ENCODE data around the gene UBE2E1.

UBE2E1 gene

GRCh38 chr3:23796518-23796917 lies 9.2 kb upstream of the UBE2E1 start:
- no peak for DNase-seq (ENCODE audit: low read depth)

GRCh38 chr3:23797491-23797890 lies 8.3 kb upstream of the UBE2E1 start:
- DNase-seq (ENCODE audit: low read depth) = no peak

- DNase-seq (ENCODE audit: low read depth) = no peak
Observed at GRCh38 chr3:23798456-23798855, 7.3 kb upstream of the UBE2E1 start.

- no peak for DNase-seq (ENCODE audit: low read depth)
Observed at GRCh38 chr3:23798876-23799275, 6.9 kb upstream of the UBE2E1 start.

GRCh38 chr3:23800731-23801130 lies 5.0 kb upstream of the UBE2E1 start:
- DNase-seq (ENCODE audit: low read depth) = no peak

- no peak for DNase-seq (ENCODE audit: low read depth)
Observed at GRCh38 chr3:23804441-23805209, 1.1 kb upstream of the UBE2E1 start.

GRCh38 chr3:23805210-23805632 lies 534 bp upstream of the UBE2E1 start:
- no peak for DNase-seq (ENCODE audit: low read depth)

- DNase-seq (ENCODE audit: low read depth) = no peak
Observed at GRCh38 chr3:23806534-23807423, 1.0 kb downstream of the UBE2E1 start.

GRCh38 chr3:23807424-23808015 lies 1.8 kb downstream of the UBE2E1 start:
- no peak for DNase-seq (ENCODE audit: low read depth)

GRCh38 chr3:23808525-23808924 lies 2.8 kb downstream of the UBE2E1 start:
- DNase-seq (ENCODE audit: low read depth) = no peak

- DNase-seq (ENCODE audit: low read depth) = no peak
Observed at GRCh38 chr3:23809294-23809693, 3.5 kb downstream of the UBE2E1 start.

- DNase-seq (ENCODE audit: low read depth) = no peak
Observed at GRCh38 chr3:23809840-23810342, 4.1 kb downstream of the UBE2E1 start.

GRCh38 chr3:23810343-23811184 lies 4.8 kb downstream of the UBE2E1 start:
- no peak for DNase-seq (ENCODE audit: low read depth)

GRCh38 chr3:23811185-23811527 lies 5.4 kb downstream of the UBE2E1 start:
- no peak for DNase-seq (ENCODE audit: low read depth)

GRCh38 chr3:23811919-23812318 lies 6.2 kb downstream of the UBE2E1 start:
- no peak for DNase-seq (ENCODE audit: low read depth)

GRCh38 chr3:23815879-23816278 lies 10.1 kb downstream of the UBE2E1 start:
- no peak for DNase-seq (ENCODE audit: low read depth)

- DNase-seq (ENCODE audit: low read depth) = no peak
Observed at GRCh38 chr3:23816721-23817120, 11.0 kb downstream of the UBE2E1 start.

- no peak for DNase-seq (ENCODE audit: low read depth)
Observed at GRCh38 chr3:23817508-23818223, 11.9 kb downstream of the UBE2E1 start.

GRCh38 chr3:23819599-23820360 lies 14.0 kb downstream of the UBE2E1 start:
- DNase-seq (ENCODE audit: low read depth) = no peak

- DNase-seq (ENCODE audit: low read depth) = no peak
Observed at GRCh38 chr3:23820888-23821287, 15.1 kb downstream of the UBE2E1 start.

All from stimulated activated CD8-positive, alpha-beta memory T cell treated with anti-CD3 and anti-CD28 coated beads, Interleukin-12 subunit alpha, Interleukin-12 subunit beta, amount 100 ng/mL, for 1 hour (primary cell).